ENCODE results near the gene RPP38.

The RPP38 gene, protein sequence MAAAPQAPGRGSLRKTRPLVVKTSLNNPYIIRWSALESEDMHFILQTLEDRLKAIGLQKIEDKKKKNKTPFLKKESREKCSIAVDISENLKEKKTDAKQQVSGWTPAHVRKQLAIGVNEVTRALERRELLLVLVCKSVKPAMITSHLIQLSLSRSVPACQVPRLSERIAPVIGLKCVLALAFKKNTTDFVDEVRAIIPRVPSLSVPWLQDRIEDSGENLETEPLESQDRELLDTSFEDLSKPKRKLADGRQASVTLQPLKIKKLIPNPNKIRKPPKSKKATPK

DNA sequence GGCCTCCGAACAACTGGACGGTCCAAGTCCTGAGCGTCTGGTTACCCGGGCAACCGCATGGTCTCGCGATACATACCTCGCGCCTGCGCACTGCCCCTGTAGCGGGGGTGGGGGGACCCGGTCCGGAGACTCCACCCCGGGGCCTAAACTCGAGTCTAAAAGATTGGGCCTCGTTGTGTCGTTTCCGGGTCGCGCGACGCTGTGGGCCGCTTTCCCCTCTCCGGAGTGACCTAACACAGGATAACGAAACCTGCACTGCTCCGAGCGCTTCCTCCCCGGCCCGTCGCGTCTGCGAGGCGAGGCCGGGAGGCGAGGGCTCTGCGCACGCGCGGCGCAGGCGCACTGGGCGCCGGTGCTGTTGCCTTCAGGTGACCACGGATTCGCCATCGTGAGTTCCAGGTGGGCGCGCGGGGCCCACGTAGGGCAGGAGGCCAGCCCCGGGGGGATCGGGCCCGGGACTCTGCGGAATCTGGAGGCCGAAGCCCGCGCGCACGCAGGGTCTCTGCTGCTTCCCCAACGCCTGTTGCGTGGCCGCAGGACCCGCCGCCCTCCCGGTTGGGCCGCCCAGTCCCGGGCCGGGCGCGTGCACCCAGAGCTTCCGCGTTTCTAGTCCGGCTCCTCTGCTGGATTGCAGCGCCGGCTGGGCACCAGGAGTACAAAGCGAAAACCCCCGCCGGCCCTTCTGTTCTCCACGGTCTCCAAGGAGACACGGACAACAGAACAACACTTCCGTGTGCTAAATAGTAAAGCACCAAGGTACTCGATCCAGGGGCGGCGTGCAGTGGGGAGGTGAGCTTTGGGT lies at the start of gene RPP38:
RPP38 (plus strand) TSS at position 345 of the 802 bp plus-strand sequence. CDS start 5,960 bp downstream, outside the sequence.
- Histone ChIP-seq H3K36me3 (ENCODE audit: insufficient read depth, low read depth, low read length) (peaks cover 17% of the 10 kb centered on the region), H3K27ac (ENCODE audit: low read length) (peak within 1 kb of the TSS; percentile 96), H3K27me3 (ENCODE audit: insufficient read depth, low read length) (no peaks in the 10 kb centered on the region), H3K4me3 (ENCODE audit: low read length) (peak within 1 kb of the TSS; percentile 98), H3K4me1 (ENCODE audit: insufficient read depth, low read length) (no peaks in the 10 kb centered on the region), H3K9me3 (ENCODE audit: insufficient read depth, low read depth, low read length) (no peaks in the 10 kb centered on the region), H3K9ac (ENCODE audit: low read depth, low read length) (peak within 1 kb of the TSS; percentile 94)

DNA sequence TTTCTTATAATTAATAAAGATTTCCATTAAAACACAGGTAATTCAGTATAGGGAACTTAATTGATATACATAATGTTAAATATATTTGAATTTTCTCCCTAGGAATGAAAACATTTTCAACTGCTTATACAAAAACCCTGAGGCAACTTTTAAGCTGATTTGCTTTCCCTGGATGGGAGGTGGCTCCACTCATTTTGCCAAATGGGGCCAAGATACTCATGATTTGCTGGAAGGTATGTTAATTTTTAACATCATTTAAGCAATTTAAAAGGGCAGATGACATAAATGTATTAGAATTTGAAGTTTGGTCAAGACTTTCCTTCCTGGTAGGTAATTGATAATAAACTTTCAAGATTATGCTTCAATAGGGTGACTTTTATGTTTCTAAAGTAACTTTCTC lies 47.6 kb upstream of the RPP38 start:
- Histone ChIP-seq H3K27me3 (ENCODE audit: insufficient read depth, low read length) (no peaks in the 10 kb centered on the region), H3K9me3 (ENCODE audit: insufficient read depth, low read depth, low read length) (no peaks in the 10 kb centered on the region), H3K4me3 (ENCODE audit: low read length) (no peak overlapping the region), H3K36me3 (ENCODE audit: insufficient read depth, low read depth, low read length) (no peaks in the 10 kb centered on the region), H3K9ac (ENCODE audit: low read depth, low read length) (no peak overlapping the region), H3K4me1 (ENCODE audit: insufficient read depth, low read length) (peaks cover 4% of the 10 kb centered on the region; the same call in 1 of the 2 replicates), H3K27ac (ENCODE audit: low read length) (no peak overlapping the region)

DNA sequence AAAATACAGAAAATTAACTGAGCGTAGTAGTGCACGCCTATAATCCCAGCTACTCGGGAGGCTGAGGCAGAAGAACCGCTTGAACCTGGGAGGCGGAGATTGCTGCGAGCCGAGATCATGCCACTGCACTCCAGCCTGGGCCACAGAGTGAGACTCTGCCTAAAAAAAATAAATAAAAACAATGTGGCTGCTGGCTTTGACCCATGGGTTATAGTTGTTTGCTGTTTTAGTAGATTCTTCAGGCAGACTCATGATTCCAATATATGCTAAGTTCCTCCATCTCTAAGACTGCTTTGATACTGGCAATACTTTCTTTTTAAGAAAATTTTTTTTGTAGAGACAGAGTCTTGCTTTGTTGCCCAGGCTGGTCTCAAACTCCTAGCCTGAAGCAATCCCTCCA lies 45.0 kb upstream of the RPP38 start:
- no peaks in the 10 kb centered on the region for H3K9me3 ChIP-seq (ENCODE audit: insufficient read depth, low read depth, low read length)
- H3K4me3 ChIP-seq (ENCODE audit: low read length), result no peak overlapping the region
- H3K36me3 ChIP-seq (ENCODE audit: insufficient read depth, low read depth, low read length), result no peaks in the 10 kb centered on the region
- no peaks in the 10 kb centered on the region for H3K4me1 ChIP-seq (ENCODE audit: insufficient read depth, low read length)
- no peaks in the 10 kb centered on the region for H3K27me3 ChIP-seq (ENCODE audit: insufficient read depth, low read length)
- H3K27ac ChIP-seq (ENCODE audit: low read length), result no peak overlapping the region
- H3K9ac ChIP-seq (ENCODE audit: low read depth, low read length), result no peak overlapping the region

DNA sequence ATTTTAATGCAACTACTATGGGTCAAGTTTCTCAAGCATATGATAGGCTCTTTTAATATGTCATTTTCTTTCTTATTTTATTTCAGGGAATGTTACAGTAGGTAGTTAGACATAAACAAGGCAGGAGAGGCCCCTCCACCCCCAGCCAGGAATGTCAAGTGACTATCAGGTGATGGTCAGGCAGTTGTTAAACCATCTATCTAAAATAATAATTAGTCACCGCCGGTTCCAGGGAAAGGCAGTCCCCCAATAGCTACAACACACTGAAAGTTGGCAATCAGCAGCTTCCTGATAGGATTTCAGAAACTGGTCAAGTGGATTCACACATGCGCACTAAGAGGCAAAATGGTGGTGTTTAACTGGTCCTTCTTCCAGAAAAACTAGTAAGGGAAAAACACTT lies 44.1 kb upstream of the RPP38 start:
- Histone ChIP-seq H3K27me3 (ENCODE audit: insufficient read depth, low read length) (no peaks in the 10 kb centered on the region), H3K9me3 (ENCODE audit: insufficient read depth, low read depth, low read length) (no peaks in the 10 kb centered on the region), H3K9ac (ENCODE audit: low read depth, low read length) (no peak overlapping the region), H3K4me1 (ENCODE audit: insufficient read depth, low read length) (no peaks in the 10 kb centered on the region), H3K4me3 (ENCODE audit: low read length) (no peak overlapping the region), H3K27ac (ENCODE audit: low read length) (no peak overlapping the region), H3K36me3 (ENCODE audit: insufficient read depth, low read depth, low read length) (no peaks in the 10 kb centered on the region)

DNA sequence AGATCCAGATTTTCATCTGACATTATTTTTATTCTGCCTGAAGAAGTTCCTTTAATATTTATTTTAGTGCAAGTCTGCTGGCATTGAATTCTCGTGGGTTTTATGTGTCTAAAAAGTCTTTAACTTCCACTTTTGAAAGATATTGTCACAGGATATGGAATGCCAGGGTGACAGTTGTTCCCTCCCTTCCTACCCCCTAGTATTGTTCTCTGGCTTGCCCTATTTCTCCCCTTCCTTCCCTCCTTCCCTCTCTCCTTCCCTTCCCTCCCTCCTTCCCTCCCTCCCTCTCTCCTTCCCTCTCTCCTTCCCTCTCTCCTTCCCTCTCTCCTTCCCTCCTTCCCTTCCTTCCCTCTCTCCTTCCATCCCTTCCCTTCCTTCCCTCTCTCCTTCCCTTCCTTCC lies 38.5 kb upstream of the RPP38 start:
- H3K9ac ChIP-seq (ENCODE audit: low read depth, low read length), result no peak overlapping the region
- H3K9me3 ChIP-seq (ENCODE audit: insufficient read depth, low read depth, low read length), result no peaks in the 10 kb centered on the region; the same call in 1 of the 2 replicates
- H3K4me1 ChIP-seq (ENCODE audit: insufficient read depth, low read length), result no peaks in the 10 kb centered on the region
- no peak overlapping the region for H3K27ac ChIP-seq (ENCODE audit: low read length)
- no peaks in the 10 kb centered on the region for H3K27me3 ChIP-seq (ENCODE audit: insufficient read depth, low read length)
- no peak overlapping the region for H3K4me3 ChIP-seq (ENCODE audit: low read length)
- H3K36me3 ChIP-seq (ENCODE audit: insufficient read depth, low read depth, low read length), result no peaks in the 10 kb centered on the region

DNA sequence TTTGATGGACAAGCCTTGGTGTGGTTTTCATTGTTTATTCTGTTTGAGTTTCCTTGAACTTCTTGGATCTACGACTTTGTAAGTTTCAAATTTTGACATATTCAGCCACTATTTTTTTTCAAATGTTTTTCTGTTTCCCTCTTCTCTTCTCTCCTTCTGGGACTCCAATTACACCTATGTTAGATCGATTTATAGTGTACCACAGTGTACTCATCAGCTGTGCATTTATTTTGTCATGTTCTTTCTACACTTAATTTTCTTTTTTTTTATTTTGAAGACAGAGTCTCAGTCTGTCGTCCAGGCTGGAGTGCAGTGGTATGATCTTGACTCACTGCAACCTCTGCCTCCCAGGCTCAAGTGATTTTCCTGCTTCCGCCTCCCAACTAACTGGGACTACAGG lies 37.2 kb upstream of the RPP38 start:
- no peaks in the 10 kb centered on the region for H3K4me1 ChIP-seq (ENCODE audit: insufficient read depth, low read length)
- no peak overlapping the region for H3K9ac ChIP-seq (ENCODE audit: low read depth, low read length)
- H3K36me3 ChIP-seq (ENCODE audit: insufficient read depth, low read depth, low read length), result no peaks in the 10 kb centered on the region
- no peak overlapping the region for H3K4me3 ChIP-seq (ENCODE audit: low read length)
- no peak overlapping the region for H3K27ac ChIP-seq (ENCODE audit: low read length)
- no peaks in the 10 kb centered on the region; the same call in 1 of the 2 replicates for H3K9me3 ChIP-seq (ENCODE audit: insufficient read depth, low read depth, low read length)
- no peaks in the 10 kb centered on the region for H3K27me3 ChIP-seq (ENCODE audit: insufficient read depth, low read length)

DNA sequence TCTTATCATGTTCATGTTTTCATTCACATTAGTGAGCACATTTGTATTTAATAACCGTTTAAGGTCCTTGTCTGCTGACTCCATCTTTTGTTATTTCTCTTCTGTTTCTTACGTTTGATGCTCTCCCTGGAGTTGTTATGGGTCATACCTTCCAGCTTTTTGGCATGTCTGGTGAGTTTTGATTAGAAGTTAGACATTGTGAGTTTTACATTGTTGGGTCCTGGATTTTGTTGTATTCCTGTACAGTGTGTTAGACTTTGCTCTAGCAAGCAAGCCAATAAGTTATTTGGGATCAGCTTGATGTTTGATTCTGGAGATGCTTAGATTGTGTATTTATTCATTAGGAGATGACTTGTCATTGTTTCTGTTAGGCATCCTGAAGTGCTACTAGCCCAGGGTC lies 36.5 kb upstream of the RPP38 start:
- no peaks in the 10 kb centered on the region for H3K4me1 ChIP-seq (ENCODE audit: insufficient read depth, low read length)
- H3K9me3 ChIP-seq (ENCODE audit: insufficient read depth, low read depth, low read length), result no peaks in the 10 kb centered on the region; the same call in 1 of the 2 replicates
- H3K9ac ChIP-seq (ENCODE audit: low read depth, low read length), result no peak overlapping the region
- no peaks in the 10 kb centered on the region for H3K36me3 ChIP-seq (ENCODE audit: insufficient read depth, low read depth, low read length)
- no peak overlapping the region for H3K27ac ChIP-seq (ENCODE audit: low read length)
- H3K4me3 ChIP-seq (ENCODE audit: low read length), result no peak overlapping the region
- H3K27me3 ChIP-seq (ENCODE audit: insufficient read depth, low read length), result no peaks in the 10 kb centered on the region

DNA sequence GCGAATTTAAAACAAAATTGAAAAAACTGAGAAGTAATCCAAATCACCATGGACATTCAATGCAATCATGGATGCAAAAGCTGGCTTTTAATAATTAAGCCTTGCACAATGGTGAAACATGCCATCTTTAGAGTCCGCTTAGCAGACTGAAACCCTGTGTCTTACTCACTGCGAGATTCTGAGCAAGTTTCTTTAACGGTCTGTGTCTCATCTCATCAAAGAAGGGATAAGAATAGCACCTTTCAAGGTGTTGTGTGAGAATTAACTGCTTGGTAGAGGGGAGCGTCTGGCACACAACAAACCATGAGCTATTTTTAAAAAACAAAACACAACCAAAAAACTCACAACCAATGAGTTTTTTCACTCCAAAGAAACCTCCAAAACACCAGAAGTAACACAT lies 30.0 kb upstream of the RPP38 start:
- no peaks in the 10 kb centered on the region for H3K36me3 ChIP-seq (ENCODE audit: insufficient read depth, low read depth, low read length)
- no peak overlapping the region for H3K9ac ChIP-seq (ENCODE audit: low read depth, low read length)
- H3K4me1 ChIP-seq (ENCODE audit: insufficient read depth, low read length), result no peaks in the 10 kb centered on the region
- H3K27me3 ChIP-seq (ENCODE audit: insufficient read depth, low read length), result no peaks in the 10 kb centered on the region
- no peak overlapping the region for H3K27ac ChIP-seq (ENCODE audit: low read length)
- no peak overlapping the region for H3K4me3 ChIP-seq (ENCODE audit: low read length)
- peaks cover 9% of the 10 kb centered on the region; the same call in 1 of the 2 replicates for H3K9me3 ChIP-seq (ENCODE audit: insufficient read depth, low read depth, low read length)

DNA sequence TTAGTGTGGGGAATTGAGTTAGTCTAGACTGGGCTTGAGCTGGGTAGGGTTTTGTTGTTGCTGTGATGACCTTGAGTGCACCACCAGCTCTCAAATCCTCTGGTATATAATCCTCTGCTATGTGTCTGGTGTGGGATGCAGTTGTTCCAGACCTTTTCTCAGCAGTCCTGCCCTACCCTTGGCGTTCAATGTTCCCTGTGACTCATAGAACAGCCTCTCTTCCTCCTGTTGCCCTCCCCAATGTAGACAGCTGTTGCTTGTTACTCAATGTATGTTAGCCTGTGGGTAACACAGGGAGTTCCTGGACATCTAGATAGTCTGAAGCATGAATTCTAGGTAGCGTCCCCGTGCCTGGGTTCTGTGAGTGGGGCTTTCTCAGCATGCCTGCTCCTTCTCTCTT lies 28.4 kb upstream of the RPP38 start:
- Histone ChIP-seq H3K9me3 (ENCODE audit: insufficient read depth, low read depth, low read length) (peaks cover 17% of the 10 kb centered on the region; the same call in 1 of the 2 replicates), H3K4me1 (ENCODE audit: insufficient read depth, low read length) (no peaks in the 10 kb centered on the region), H3K27me3 (ENCODE audit: insufficient read depth, low read length) (no peaks in the 10 kb centered on the region), H3K27ac (ENCODE audit: low read length) (no peak overlapping the region), H3K9ac (ENCODE audit: low read depth, low read length) (no peak overlapping the region), H3K4me3 (ENCODE audit: low read length) (no peak overlapping the region), H3K36me3 (ENCODE audit: insufficient read depth, low read depth, low read length) (peaks cover 7% of the 10 kb centered on the region; the same call in 1 of the 2 replicates)

DNA sequence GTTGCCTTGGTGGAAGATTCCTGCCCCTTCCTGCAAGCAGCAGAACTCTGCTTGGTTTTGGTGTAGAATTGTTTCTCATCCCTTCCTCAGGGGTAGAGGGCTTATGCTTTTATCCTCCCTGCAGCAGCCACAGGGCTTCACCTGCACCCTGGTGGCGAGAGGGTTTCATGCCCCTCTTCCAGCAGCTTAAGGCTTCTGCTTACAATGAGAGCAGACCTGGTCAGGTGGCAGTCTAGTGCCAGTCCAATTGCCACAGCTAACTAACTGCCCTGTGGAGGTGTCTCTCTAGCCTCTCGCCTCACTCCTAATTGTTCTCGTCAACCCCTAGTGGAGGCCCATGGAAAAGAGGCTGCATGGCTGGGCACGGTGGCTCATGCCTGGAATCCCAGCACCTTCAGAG lies 27.9 kb upstream of the RPP38 start:
- Histone ChIP-seq H3K9me3 (ENCODE audit: insufficient read depth, low read depth, low read length) (peaks cover 17% of the 10 kb centered on the region; the same call in 1 of the 2 replicates), H3K9ac (ENCODE audit: low read depth, low read length) (no peak overlapping the region), H3K4me3 (ENCODE audit: low read length) (no peak overlapping the region), H3K27me3 (ENCODE audit: insufficient read depth, low read length) (no peaks in the 10 kb centered on the region), H3K4me1 (ENCODE audit: insufficient read depth, low read length) (no peaks in the 10 kb centered on the region), H3K36me3 (ENCODE audit: insufficient read depth, low read depth, low read length) (peaks cover 7% of the 10 kb centered on the region; the same call in 1 of the 2 replicates), H3K27ac (ENCODE audit: low read length) (no peak overlapping the region)

DNA sequence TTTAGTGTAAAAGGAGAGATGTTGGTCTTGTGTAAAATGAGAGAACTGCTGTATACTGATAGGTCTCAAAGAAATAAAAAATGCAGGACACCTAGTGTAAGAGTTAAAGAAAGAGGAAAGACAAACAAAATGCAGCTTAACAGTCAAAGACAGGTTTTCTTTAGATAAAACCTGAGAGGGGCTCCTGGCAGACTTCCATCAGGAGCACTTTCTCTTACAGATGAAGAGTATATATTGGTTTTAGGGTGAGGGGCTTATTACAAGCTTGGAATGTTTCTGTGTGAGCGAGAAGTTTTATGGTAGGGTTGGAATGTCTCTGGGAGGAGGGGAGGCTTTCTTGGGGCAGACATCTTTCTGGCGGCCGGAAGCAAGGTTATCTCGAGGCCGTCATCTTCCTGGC lies 24.8 kb upstream of the RPP38 start:
- peaks cover 7% of the 10 kb centered on the region; the same call in 1 of the 2 replicates for H3K36me3 ChIP-seq (ENCODE audit: insufficient read depth, low read depth, low read length)
- H3K9me3 ChIP-seq (ENCODE audit: insufficient read depth, low read depth, low read length), result peaks cover 17% of the 10 kb centered on the region; the same call in 1 of the 2 replicates
- H3K9ac ChIP-seq (ENCODE audit: low read depth, low read length), result no peak overlapping the region
- H3K27me3 ChIP-seq (ENCODE audit: insufficient read depth, low read length), result no peaks in the 10 kb centered on the region
- no peak overlapping the region for H3K4me3 ChIP-seq (ENCODE audit: low read length)
- H3K4me1 ChIP-seq (ENCODE audit: insufficient read depth, low read length), result no peaks in the 10 kb centered on the region
- no peak overlapping the region for H3K27ac ChIP-seq (ENCODE audit: low read length)

DNA sequence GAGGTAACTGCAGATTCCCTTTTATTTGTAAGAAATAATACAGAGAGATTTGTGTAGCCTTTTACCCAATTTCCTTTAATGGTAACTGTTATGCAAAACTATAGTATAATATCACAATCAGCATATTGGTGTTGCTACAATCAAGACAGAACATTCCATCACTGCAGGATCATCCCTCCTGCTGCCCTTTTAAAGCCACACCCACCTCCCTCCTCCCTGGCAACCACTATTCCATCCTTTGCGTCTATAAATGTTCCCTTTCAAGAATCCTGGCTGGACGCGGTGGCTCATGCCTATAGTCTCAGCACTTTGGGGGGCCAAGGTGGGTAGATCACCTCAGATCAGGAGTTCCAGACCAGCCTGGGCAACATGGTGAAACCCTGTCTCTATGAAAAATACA lies 21.7 kb upstream of the RPP38 start:
- H3K9ac ChIP-seq (ENCODE audit: low read depth, low read length), result no peak overlapping the region
- H3K4me3 ChIP-seq (ENCODE audit: low read length), result no peak overlapping the region
- H3K27ac ChIP-seq (ENCODE audit: low read length), result no peak overlapping the region
- H3K4me1 ChIP-seq (ENCODE audit: insufficient read depth, low read length), result no peaks in the 10 kb centered on the region
- H3K27me3 ChIP-seq (ENCODE audit: insufficient read depth, low read length), result no peaks in the 10 kb centered on the region
- peaks cover 7% of the 10 kb centered on the region; the same call in 1 of the 2 replicates for H3K36me3 ChIP-seq (ENCODE audit: insufficient read depth, low read depth, low read length)
- peaks cover 17% of the 10 kb centered on the region; the same call in 1 of the 2 replicates for H3K9me3 ChIP-seq (ENCODE audit: insufficient read depth, low read depth, low read length)
